ENCODE data around the gene BTBD1. TPM values are rescaled to one million over a fixed set of nuclear protein-coding genes. Genes with fewer than 3 reads are reported as not detected.

Gene BTBD1
- total and polyA plus RNA-seq, 2 experiments from 2014 or later: 60.3 to 121 TPM

DNA sequence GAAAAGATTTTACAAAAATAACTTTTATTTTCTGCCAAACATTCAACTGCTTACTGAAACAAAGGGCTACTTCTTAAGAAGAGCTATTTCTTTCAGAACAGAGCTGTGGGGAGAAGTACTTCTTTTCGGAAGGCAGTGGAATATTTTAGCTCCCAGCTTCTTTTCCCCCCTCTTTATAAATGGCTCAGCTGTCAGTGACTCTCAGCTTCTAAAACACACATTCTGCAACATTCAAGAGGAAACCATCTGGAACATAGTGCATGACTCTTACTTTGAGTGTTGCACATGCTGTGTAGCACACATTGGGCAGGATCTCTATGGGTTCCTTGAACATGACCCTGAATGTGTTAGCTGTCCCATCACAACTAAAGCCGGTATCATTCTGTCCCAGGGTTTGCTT lies 48.6 kb downstream of the BTBD1 start:
- Histone ChIP-seq H3K9me3 (ENCODE audit: low read depth) (no peaks in the 10 kb centered on the region), H3K79me2 (ENCODE audit: insufficient read depth) (peaks cover 30% of the 10 kb centered on the region), H3F3A (ENCODE audit: insufficient read depth) (peaks cover 22% of the 10 kb centered on the region; the same call in 1 of the 2 replicates), H3K9ac (no peak overlapping the region), H3K4me1 (ENCODE audit: insufficient read depth) (no peaks in the 10 kb centered on the region), H4K20me1 (ENCODE audit: insufficient read depth) (no peaks in the 10 kb centered on the region), H2AFZ (no peak overlapping the region), H3K36me3 (ENCODE audit: low read depth) (peaks cover 30% of the 10 kb centered on the region), H3K4me3 (no peak overlapping the region), H3K27me3 (replicated peaks; ENCODE audit: insufficient read depth) (no peaks in the 10 kb centered on the region), H3K27ac (no peak overlapping the region), H3K4me2 (ENCODE audit: unreplicated experiment) (no peak overlapping the region), H3K9me2 (ENCODE audit: insufficient read depth) (no peaks in the 10 kb centered on the region)
- DNase-seq: no peak
- WGBS, 2 experiments (ENCODE audit: low coverage in 1 of 2, low lambda C conversion rate in 2 of 2, missing lambda C conversion rate in 2 of 2): 67 to 72% methylated on average over 2 of the region's 2 CpGs
- in situ Hi-C loops (cut with MboI): loop anchor here (25.0 kb wide), 1 partner anchor 481 kb away; the partner anchor contains the start of gene RPS17
- TF ChIP-seq EZH2phosphoT487 (IDR thresholded peaks at IDR 0.05; ENCODE audit: insufficient read depth, low read depth): no peak
- TF ChIP-seq EZH2 (IDR thresholded peaks at IDR 0.05; ENCODE audit: insufficient read depth, poor library complexity, severe bottlenecking): no peak

DNA sequence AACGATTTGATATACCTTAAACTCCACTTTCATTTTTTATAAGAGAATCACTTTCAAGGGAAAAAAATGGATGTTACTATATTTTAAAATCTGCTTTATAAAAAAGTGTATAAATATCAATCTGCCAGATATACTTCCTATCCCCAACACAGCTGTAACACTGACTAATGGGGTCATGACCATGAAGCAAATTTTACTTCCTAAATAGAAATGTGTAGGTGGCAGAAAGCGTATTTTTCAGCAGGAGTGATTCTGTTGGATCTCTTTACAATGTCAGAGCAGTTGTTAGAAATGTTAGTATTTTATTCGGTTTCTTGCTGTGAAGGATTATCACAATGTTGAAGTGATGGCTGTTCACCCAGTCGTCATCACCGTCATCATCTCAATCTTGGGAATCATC lies 50.1 kb downstream of the BTBD1 start:
- in situ Hi-C loops (cut with MboI): loop anchor here (25.0 kb wide), 1 partner anchor 480 kb away; the partner anchor contains the start of gene RPS17
- Histone ChIP-seq H3K79me2 (ENCODE audit: insufficient read depth) (peaks cover 22% of the 10 kb centered on the region), H3K27ac (no peak overlapping the region), H3K4me1 (ENCODE audit: insufficient read depth) (peaks cover 8% of the 10 kb centered on the region), H3K9me3 (ENCODE audit: low read depth) (no peaks in the 10 kb centered on the region), H3K4me3 (no peak overlapping the region), H3K27me3 (replicated peaks; ENCODE audit: insufficient read depth) (no peaks in the 10 kb centered on the region), H3K4me2 (ENCODE audit: unreplicated experiment) (no peak overlapping the region), H3K9me2 (ENCODE audit: insufficient read depth) (no peaks in the 10 kb centered on the region), H4K20me1 (ENCODE audit: insufficient read depth) (no peaks in the 10 kb centered on the region), H3F3A (ENCODE audit: insufficient read depth) (peaks cover 24% of the 10 kb centered on the region), H3K36me3 (ENCODE audit: low read depth) (peaks cover 30% of the 10 kb centered on the region), H3K9ac (no peak overlapping the region), H2AFZ (no peak overlapping the region)
- WGBS, 2 experiments (ENCODE audit: low coverage in 1 of 2, low lambda C conversion rate in 2 of 2, missing lambda C conversion rate in 2 of 2): 92 to 93% methylated on average over 5 of the region's 5 CpGs
- TF ChIP-seq EZH2 (IDR thresholded peaks at IDR 0.05; ENCODE audit: insufficient read depth, poor library complexity, severe bottlenecking): no peak
- no peak for TF ChIP-seq EZH2phosphoT487 (IDR thresholded peaks at IDR 0.05; ENCODE audit: insufficient read depth, low read depth)
- DNase-seq: no peak

- H3K9me2 ChIP-seq (ENCODE audit: insufficient read depth): no peaks in the 10 kb centered on the region
- DNase-seq: no peak
- H3K9ac ChIP-seq: no peak overlapping the region
- H3K4me3 ChIP-seq: no peak overlapping the region
- peaks cover 15% of the 10 kb centered on the region for H3K79me2 ChIP-seq (ENCODE audit: insufficient read depth)
- no peaks in the 10 kb centered on the region for H3K27me3 ChIP-seq (replicated peaks; ENCODE audit: insufficient read depth)
- no peak overlapping the region for H3K27ac ChIP-seq
- peaks cover 20% of the 10 kb centered on the region for H3F3A ChIP-seq (ENCODE audit: insufficient read depth)
- peaks cover 13% of the 10 kb centered on the region for H3K4me1 ChIP-seq (ENCODE audit: insufficient read depth)
- H3K36me3 ChIP-seq (ENCODE audit: low read depth): peaks cover 19% of the 10 kb centered on the region
- in situ Hi-C loops (cut with MboI): loop anchor here (25.0 kb wide), 1 partner anchor 478 kb away; the partner anchor contains the start of gene RPS17
- H3K4me2 ChIP-seq (ENCODE audit: unreplicated experiment): no peak overlapping the region
- no peaks in the 10 kb centered on the region for H3K9me3 ChIP-seq (ENCODE audit: low read depth)
- no peak overlapping the region for H2AFZ ChIP-seq
- 78 to 82% methylated on average over 4 of the region's 4 CpGs for WGBS, 2 experiments (ENCODE audit: low coverage in 1 of 2, low lambda C conversion rate in 2 of 2, missing lambda C conversion rate in 2 of 2)
- TF ChIP-seq EZH2 (IDR thresholded peaks at IDR 0.05; ENCODE audit: insufficient read depth, poor library complexity, severe bottlenecking): no peak
- TF ChIP-seq EZH2phosphoT487 (IDR thresholded peaks at IDR 0.05; ENCODE audit: insufficient read depth, low read depth): no peak
- no peaks in the 10 kb centered on the region for H4K20me1 ChIP-seq (ENCODE audit: insufficient read depth)
Measured at GRCh38 chr15:83015361-83015760, 51.7 kb downstream of the BTBD1 start.

DNA sequence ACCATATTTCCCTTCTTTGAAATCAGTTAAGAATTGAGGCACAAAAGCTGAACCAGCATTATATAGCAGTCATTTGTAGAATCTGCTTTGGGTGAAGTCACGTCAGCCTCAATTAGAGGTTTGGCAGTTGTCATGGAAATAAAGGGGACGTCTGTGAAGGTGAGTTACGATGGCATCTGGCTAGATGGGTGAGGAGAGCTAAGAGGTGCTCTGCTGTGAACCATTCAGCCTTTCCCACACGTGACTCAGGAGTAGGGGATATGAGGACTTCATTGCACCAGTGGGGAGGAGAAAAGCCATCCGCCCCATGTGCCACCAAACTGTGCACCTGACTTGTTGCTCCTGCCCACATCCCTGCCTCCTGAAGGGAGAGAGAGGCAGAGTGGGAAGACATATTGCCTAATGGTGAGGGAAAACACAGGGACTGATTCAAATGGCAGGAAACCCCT lies 52.8 kb downstream of the BTBD1 start:
- Histone ChIP-seq H3K27me3 (replicated peaks; ENCODE audit: insufficient read depth) (no peaks in the 10 kb centered on the region), H3K27ac (no peak overlapping the region), H4K20me1 (ENCODE audit: insufficient read depth) (no peaks in the 10 kb centered on the region), H3K4me3 (no peak overlapping the region), H3K4me1 (ENCODE audit: insufficient read depth) (peaks cover 21% of the 10 kb centered on the region), H3F3A (ENCODE audit: insufficient read depth) (peaks cover 20% of the 10 kb centered on the region), H3K9ac (no peak overlapping the region), H3K9me3 (ENCODE audit: low read depth) (no peaks in the 10 kb centered on the region), H3K9me2 (ENCODE audit: insufficient read depth) (no peaks in the 10 kb centered on the region), H3K4me2 (ENCODE audit: unreplicated experiment) (no peak overlapping the region), H3K79me2 (ENCODE audit: insufficient read depth) (peaks cover 26% of the 10 kb centered on the region), H3K36me3 (ENCODE audit: low read depth) (peaks cover 15% of the 10 kb centered on the region), H2AFZ (no peak overlapping the region)
- 49 to 55% methylated on average over 5 of the region's 5 CpGs for WGBS, 2 experiments (ENCODE audit: low coverage in 1 of 2, low lambda C conversion rate in 2 of 2, missing lambda C conversion rate in 2 of 2)
- in situ Hi-C loops (cut with MboI): loop anchor here (25.0 kb wide), 1 partner anchor 477 kb away; the partner anchor contains the start of gene RPS17
- TF ChIP-seq EZH2 (IDR thresholded peaks at IDR 0.05; ENCODE audit: insufficient read depth, poor library complexity, severe bottlenecking): no peak
- no peak for TF ChIP-seq EZH2phosphoT487 (IDR thresholded peaks at IDR 0.05; ENCODE audit: insufficient read depth, low read depth)
- DNase-seq: no peak
